Endodermal cell (in vitro differentiated cells): ENCODE results near the gene LONP1. TPM values are rescaled to one million over a fixed set of nuclear protein-coding genes. Genes with fewer than 3 reads are reported as not detected.

Source experiments
- DNase-seq: peaks from one replicate; pipeline ENCODE4 v3.0.0-alpha.2; 2017
- H3K27ac ChIP-seq: 2 replicates; pipeline ENCODE4 v1.5.1; 2013; ENCODE audit warnings: mild to moderate bottlenecking, low read depth, low read length, moderate library complexity
- H3K27me3 ChIP-seq: 2 replicates; pipeline ENCODE4 v1.6.1; 2013; ENCODE audit warnings: mild to moderate bottlenecking, low read length, moderate library complexity; ENCODE audit not compliant: insufficient read depth, control insufficient read depth, poor library complexity, severe bottlenecking
- H3K36me3 ChIP-seq: 2 replicates; pipeline ENCODE4 v1.7.0; 2013; ENCODE audit warnings: mild to moderate bottlenecking, low read length, moderate library complexity; ENCODE audit not compliant: control insufficient read depth, insufficient read depth
- H3K4me1 ChIP-seq: one replicate; pipeline ENCODE4 v1.7.0; 2013; ENCODE audit warnings: low read length; ENCODE audit not compliant: control insufficient read depth, insufficient read depth
- H3K4me3 ChIP-seq: 2 replicates; pipeline ENCODE4 v1.5.1; 2013; ENCODE audit warnings: mild to moderate bottlenecking, low read length, moderate library complexity
- H3K9ac ChIP-seq: 2 replicates; pipeline ENCODE4 v1.6.1; 2013; ENCODE audit warnings: mild to moderate bottlenecking, low read length, moderate library complexity; ENCODE audit not compliant: poor library complexity, severe bottlenecking; ENCODE audit errors: extremely low read depth
- H3K9me3 ChIP-seq: 2 replicates; pipeline ENCODE4 v1.6.1; 2013; ENCODE audit warnings: mild to moderate bottlenecking, low read length, moderate library complexity; ENCODE audit not compliant: control insufficient read depth
- H3K27ac Mint-ChIP-seq: 2 replicates; pipeline ENCODE4 v1.8.0; 2020; ENCODE audit warnings: mixed read lengths
- H3K27me3 Mint-ChIP-seq: 2 replicates; pipeline ENCODE4 v1.8.0; 2021; ENCODE audit warnings: mild to moderate bottlenecking, mixed read lengths; ENCODE audit not compliant: insufficient read depth
- H3K36me3 Mint-ChIP-seq: 2 replicates; pipeline ENCODE4 v1.8.0; 2020; ENCODE audit warnings: low read depth, mixed read lengths
- H3K4me1 Mint-ChIP-seq: 2 replicates; pipeline ENCODE4 v1.8.0; 2020; ENCODE audit warnings: mixed read lengths
- H3K4me3 Mint-ChIP-seq: 2 replicates; pipeline ENCODE4 v1.8.0; 2020; ENCODE audit warnings: mild to moderate bottlenecking, moderate library complexity, mixed read lengths
- H3K9me3 Mint-ChIP-seq: 2 replicates; pipeline ENCODE4 v1.8.0; 2020; ENCODE audit warnings: mild to moderate bottlenecking, mixed read lengths
- CTCF ChIP-seq: fragments of 200-600 bp; sonication (generic); conservative IDR thresholded peaks from 2 replicates; pipeline ENCODE4 v1.5.0; 2021; ENCODE audit warnings: antibody characterized with exemption, mild to moderate bottlenecking
- whole genome bisulfite sequencing, 2 experiments: methylation state at CpG; one replicate each; pipeline versions ENCODE4 v1.1.5 to v1.1.7; 2013; ENCODE audit warnings: missing lambda C conversion rate in 2 of 2, mixed read lengths in 1 of 2; ENCODE audit not compliant: insufficient coverage in 1 of 2, insufficient read length in 1 of 2; 5-methylcytosine and 5-hydroxymethylcytosine counted together
- total RNA-seq, 2 donors: library from RNA; stranded (reverse); fragmentation: NEBNext Ultra II Directional in 1 of 2; extraction: Animal tissue kit (Norgen Biotek cat#: 25700) in 1 of 2; gene quantifications; 2 replicates in 1 of 2; 3 replicates in 1 of 2; pipeline ENCODE4 v1.2.1, GENCODE V29; 2021

LONP1 gene
- total RNA-seq, 2 donors from 2014 or later = 97.1 to 109 TPM

- no peak for TF ChIP-seq CTCF
- H3K4me1 Mint-ChIP-seq = no peaks in the 10 kb centered on the region
- H3K27ac Mint-ChIP-seq = no peak overlapping the region
- DNase-seq = no peak
- 93 to 95% methylated on average over 23 to 37 of the region's 37 CpGs for WGBS, 2 experiments
- H3K4me1 ChIP-seq = no peaks in the 10 kb centered on the region
- H3K9ac ChIP-seq = no peak overlapping the region
- H3K27me3 Mint-ChIP-seq = no peaks in the 10 kb centered on the region
- H3K4me3 Mint-ChIP-seq = no peak overlapping the region
- H3K27me3 ChIP-seq = no peaks in the 10 kb centered on the region
- H3K36me3 Mint-ChIP-seq = peaks cover 73% of the 10 kb centered on the region
- no peak overlapping the region for H3K27ac ChIP-seq
- no peak overlapping the region for H3K4me3 ChIP-seq
- H3K36me3 ChIP-seq = peaks cover 71% of the 10 kb centered on the region
- H3K9me3 ChIP-seq = no peaks in the 10 kb centered on the region
- H3K9me3 Mint-ChIP-seq = peaks cover 6% of the 10 kb centered on the region
Measured at GRCh38 chr19:5707576-5708575, 12.1 kb downstream of the LONP1 start.

GRCh38 chr19:5706876-5707573 is 12.9 kb downstream of the LONP1 start:
- Histone ChIP-seq H3K27me3 (no peaks in the 10 kb centered on the region), H3K4me1 (no peaks in the 10 kb centered on the region), H3K36me3 (peaks cover 63% of the 10 kb centered on the region), H3K4me3 (no peak overlapping the region), H3K9me3 (no peaks in the 10 kb centered on the region), H3K9ac (no peak overlapping the region), H3K27ac (no peak overlapping the region)
- 95 to 96% methylated on average over 25 to 35 of the region's 35 CpGs for WGBS, 2 experiments
- Mint-ChIP-seq H3K27ac (no peak overlapping the region), H3K9me3 (peaks cover 8% of the 10 kb centered on the region), H3K27me3 (no peaks in the 10 kb centered on the region), H3K36me3 (peaks cover 70% of the 10 kb centered on the region), H3K4me1 (no peaks in the 10 kb centered on the region), H3K4me3 (no peak overlapping the region)
- no peak for DNase-seq
- no peak for TF ChIP-seq CTCF

- no peak for TF ChIP-seq CTCF
- Histone ChIP-seq H3K4me3 (no peak overlapping the region), H3K27me3 (no peaks in the 10 kb centered on the region), H3K9me3 (peaks cover 8% of the 10 kb centered on the region), H3K9ac (no peak overlapping the region), H3K36me3 (peaks cover 57% of the 10 kb centered on the region), H3K27ac (no peak overlapping the region), H3K4me1 (no peaks in the 10 kb centered on the region)
- H3K36me3 Mint-ChIP-seq = peaks cover 73% of the 10 kb centered on the region
- H3K27me3 Mint-ChIP-seq = no peaks in the 10 kb centered on the region
- DNase-seq = no peak
- H3K27ac Mint-ChIP-seq = no peak overlapping the region
- peaks cover 21% of the 10 kb centered on the region for H3K9me3 Mint-ChIP-seq
- H3K4me3 Mint-ChIP-seq = no peak overlapping the region
- 93 to 99% methylated on average over 10 to 16 of the region's 16 CpGs for WGBS, 2 experiments
- no peaks in the 10 kb centered on the region for H3K4me1 Mint-ChIP-seq
Measured at GRCh38 chr19:5705552-5705951, 14.4 kb downstream of the LONP1 start.
